Thyroid gland (tissue), 4 donors: ENCODE results near the gene PLAC1.

Source experiments
- CTCF ChIP-seq, 6 experiments: fragments of 200-600 bp in 3 of 6; fragments of 450-650 bp in 3 of 6; sonication (generic) in 3 of 6; IDR thresholded peaks; one replicate each; pipeline ENCODE4 v1.5.1; 2016 to 2019; ENCODE audit warnings: antibody characterized with exemption in 6 of 6, mild to moderate bottlenecking in 2 of 6, inconsistent platforms in 1 of 6, moderate library complexity in 1 of 6
- POLR2A ChIP-seq, 2 donors: fragments of 450-650 bp; IDR thresholded peaks; one replicate each; pipeline ENCODE4 v1.6.1; 2017; ENCODE audit warnings: antibody characterized with exemption in 2 of 2, mild to moderate bottlenecking in 2 of 2, moderate library complexity in 1 of 2

- TF ChIP-seq POLR2A (IDR thresholded peaks at IDR 0.05) (no peak), CTCF (IDR thresholded peaks at IDR 0.05) (no peak)
These were observed 91.8 kb downstream of the PLAC1 start for GRCh38 chrX:134566506-134566905.
